HUES64 (cell line): ENCODE data around the gene ENO4.

Experiments
- H3K27ac ChIP-seq: 2 replicates; pipeline ENCODE4 v1.7.0; 2013; ENCODE audit warnings: low read depth, low read length, inconsistent platforms
- H3K27me3 ChIP-seq: 2 replicates; pipeline ENCODE4 v1.6.1; 2013; ENCODE audit warnings: mild to moderate bottlenecking, low read length; ENCODE audit not compliant: insufficient read depth
- H3K36me3 ChIP-seq: 2 replicates; pipeline ENCODE4 v1.6.1; 2013; ENCODE audit warnings: mild to moderate bottlenecking, low read length; ENCODE audit not compliant: insufficient read depth
- H3K4me1 ChIP-seq: 2 replicates; pipeline ENCODE4 v1.6.1; 2013; ENCODE audit warnings: mild to moderate bottlenecking, low read length, moderate library complexity; ENCODE audit not compliant: insufficient read depth
- H3K4me3 ChIP-seq: 2 replicates; pipeline ENCODE4 v1.5.1; 2013; ENCODE audit warnings: mild to moderate bottlenecking, low read length, moderate library complexity
- H3K9ac ChIP-seq: 2 replicates; pipeline ENCODE4 v1.6.1; 2013; ENCODE audit warnings: mild to moderate bottlenecking, low read depth, low read length
- H3K9me3 ChIP-seq: 2 replicates; pipeline ENCODE4 v1.6.1; 2013; ENCODE audit warnings: low read depth, low read length; ENCODE audit not compliant: insufficient read depth
- WGBS: fragments of 150-250, 120-280 bp; methylation state at CpG from one replicate; pipeline ENCODE4 v1.1.7; 2013; ENCODE audit warnings: missing lambda C conversion rate; 5-methylcytosine and 5-hydroxymethylcytosine counted together

Gene ENO4

DNA sequence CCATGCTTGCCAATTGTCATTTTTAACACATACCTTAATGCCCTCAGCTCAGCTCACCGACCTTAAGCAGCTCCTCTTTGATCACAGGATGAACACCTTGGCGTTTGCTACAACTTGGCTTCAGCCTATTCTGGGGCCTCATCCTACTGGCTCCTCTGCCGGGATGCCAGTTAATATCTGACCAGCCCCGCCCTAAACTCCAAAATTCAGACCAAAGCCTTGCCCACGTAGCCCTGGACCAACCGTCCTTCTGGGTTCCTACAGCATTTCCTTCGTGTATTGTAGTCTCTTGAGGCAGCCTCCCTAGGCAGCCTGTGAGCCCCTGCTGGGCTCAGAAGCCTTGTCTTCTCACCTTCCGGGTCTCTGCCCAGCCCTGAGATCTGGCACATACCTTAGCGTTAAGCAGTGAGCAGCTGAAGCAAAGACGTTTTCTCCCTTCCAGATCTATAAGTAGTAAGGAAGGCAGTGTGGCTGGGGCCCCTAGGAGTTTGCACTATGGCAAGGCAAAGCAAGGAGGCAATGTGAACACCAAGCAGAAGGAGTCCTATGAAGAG, 836 bp downstream of the ENO4 start:
- no peak overlapping the region for H3K27ac ChIP-seq
- no peaks in the 10 kb centered on the region; the same call in 1 of the 2 replicates for H3K27me3 ChIP-seq
- peak overlapping the region; percentile 84 for H3K4me3 ChIP-seq
- H3K9ac ChIP-seq: peak overlapping the region; percentile 56; the same call in 1 of the 2 replicates
- H3K9me3 ChIP-seq: no peaks in the 10 kb centered on the region
- H3K36me3 ChIP-seq: no peaks in the 10 kb centered on the region
- 29% methylated on average over 10 of the region's 10 CpGs for WGBS
- peaks cover 22% of the 10 kb centered on the region for H3K4me1 ChIP-seq

- Histone ChIP-seq H3K9ac (no peak overlapping the region), H3K36me3 (no peaks in the 10 kb centered on the region), H3K4me1 (peaks cover 15% of the 10 kb centered on the region), H3K4me3 (no peak overlapping the region), H3K9me3 (no peaks in the 10 kb centered on the region), H3K27me3 (no peaks in the 10 kb centered on the region; the same call in 1 of the 2 replicates), H3K27ac (no peak overlapping the region)
- 97% methylated on average over 1 of the region's 1 CpG for WGBS
Measured at GRCh38 chr10:116852246-116852645, 2.9 kb downstream of the ENO4 start.

- H3K4me1 ChIP-seq: peaks cover 11% of the 10 kb centered on the region
- peaks cover 4% of the 10 kb centered on the region; the same call in 1 of the 2 replicates for H3K9me3 ChIP-seq
- WGBS: 95% methylated on average over 2 of the region's 4 CpGs
- no peak overlapping the region for H3K4me3 ChIP-seq
- H3K9ac ChIP-seq: no peak overlapping the region
- H3K27ac ChIP-seq: no peak overlapping the region
- H3K27me3 ChIP-seq: no peaks in the 10 kb centered on the region; the same call in 1 of the 2 replicates
- no peaks in the 10 kb centered on the region for H3K36me3 ChIP-seq
Measured at GRCh38 chr10:116853287-116853686, 4.0 kb downstream of the ENO4 start.

- H3K9me3 ChIP-seq: peaks cover 4% of the 10 kb centered on the region; the same call in 1 of the 2 replicates
- H3K4me3 ChIP-seq: no peak overlapping the region
- no peak overlapping the region for H3K27ac ChIP-seq
- no peak overlapping the region for H3K9ac ChIP-seq
- H3K4me1 ChIP-seq: peaks cover 7% of the 10 kb centered on the region; the same call in 1 of the 2 replicates
- H3K27me3 ChIP-seq: no peaks in the 10 kb centered on the region; the same call in 1 of the 2 replicates
- H3K36me3 ChIP-seq: no peaks in the 10 kb centered on the region
- WGBS: 90% methylated on average over 4 of the region's 4 CpGs
Measured at GRCh38 chr10:116853701-116854100, 4.4 kb downstream of the ENO4 start.

DNA sequence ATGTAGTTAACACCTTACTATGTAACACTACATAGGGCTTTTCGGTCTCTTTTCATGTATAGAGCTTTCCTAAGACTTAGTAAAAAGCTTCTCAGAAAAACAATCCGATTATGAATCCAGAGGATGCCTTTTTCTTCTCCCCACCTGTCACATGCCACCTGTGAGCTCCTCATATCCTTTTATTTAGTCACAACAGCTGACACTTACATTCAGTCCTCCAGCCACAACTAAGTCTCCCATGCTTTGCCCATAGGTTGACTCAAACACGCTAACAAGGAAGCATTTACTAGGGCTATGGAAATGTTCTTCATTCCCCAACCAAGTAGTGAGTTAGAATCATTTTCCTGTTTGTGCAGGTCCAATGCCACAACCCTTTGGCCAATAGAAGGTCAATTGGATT, 7.9 kb downstream of the ENO4 start:
- peaks cover 4% of the 10 kb centered on the region; the same call in 1 of the 2 replicates for H3K9me3 ChIP-seq
- WGBS: 94% methylated on average over 3 of the region's 3 CpGs

DNA sequence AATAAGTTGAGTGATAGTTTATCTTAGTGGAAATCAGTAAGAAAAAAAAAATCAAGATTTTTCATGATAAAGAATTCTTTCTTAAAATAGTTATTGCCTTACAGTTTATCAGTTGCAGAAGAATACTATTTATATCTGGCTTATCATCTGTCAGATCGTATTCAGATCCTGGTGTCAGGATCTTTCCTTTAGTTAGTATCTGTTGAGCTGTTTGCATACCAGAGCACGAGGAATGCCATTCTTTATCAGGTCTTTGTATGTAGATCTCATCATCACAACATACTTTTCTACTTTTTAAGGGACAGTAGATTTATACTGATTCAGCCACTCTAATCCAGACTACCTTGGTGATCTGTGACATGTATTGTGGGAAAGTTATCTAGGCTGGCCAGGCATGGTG, 12.5 kb downstream of the ENO4 start:
- Histone ChIP-seq H3K4me1 (no peaks in the 10 kb centered on the region), H3K36me3 (no peaks in the 10 kb centered on the region), H3K9me3 (peaks cover 4% of the 10 kb centered on the region; the same call in 1 of the 2 replicates), H3K9ac (no peak overlapping the region), H3K4me3 (no peak overlapping the region), H3K27me3 (no peaks in the 10 kb centered on the region), H3K27ac (no peak overlapping the region)
- 100% methylated on average over 2 of the region's 2 CpGs for WGBS

More for the DNA sequence above, 7.9 kb downstream of the ENO4 start:
- Histone ChIP-seq H3K4me3 (no peak overlapping the region), H3K27ac (no peak overlapping the region), H3K4me1 (no peaks in the 10 kb centered on the region), H3K9ac (no peak overlapping the region), H3K36me3 (no peaks in the 10 kb centered on the region), H3K27me3 (no peaks in the 10 kb centered on the region)

GRCh38 chr10:116864436-116864835, 15.1 kb downstream of the ENO4 start:
- 96% methylated on average over 3 of the region's 4 CpGs for WGBS
- H3K9ac ChIP-seq: no peak overlapping the region
- H3K9me3 ChIP-seq: no peaks in the 10 kb centered on the region
- H3K4me1 ChIP-seq: peaks cover 3% of the 10 kb centered on the region
- no peak overlapping the region for H3K4me3 ChIP-seq
- no peaks in the 10 kb centered on the region for H3K36me3 ChIP-seq
- no peak overlapping the region for H3K27ac ChIP-seq
- H3K27me3 ChIP-seq: no peaks in the 10 kb centered on the region

GRCh38 chr10:116866066-116866465, 16.8 kb downstream of the ENO4 start:
- Histone ChIP-seq H3K36me3 (no peaks in the 10 kb centered on the region), H3K9ac (no peak overlapping the region), H3K27ac (no peak overlapping the region), H3K9me3 (no peaks in the 10 kb centered on the region), H3K4me1 (peaks cover 5% of the 10 kb centered on the region), H3K4me3 (no peak overlapping the region), H3K27me3 (no peaks in the 10 kb centered on the region)
- 88% methylated on average over 2 of the region's 2 CpGs for WGBS

GRCh38 chr10:116866987-116867595, 17.8 kb downstream of the ENO4 start:
- H3K27ac ChIP-seq: no peak overlapping the region
- H3K36me3 ChIP-seq: no peaks in the 10 kb centered on the region
- WGBS: 94% methylated on average over 6 of the region's 6 CpGs
- H3K27me3 ChIP-seq: no peaks in the 10 kb centered on the region
- peaks cover 5% of the 10 kb centered on the region for H3K4me1 ChIP-seq
- H3K4me3 ChIP-seq: no peak overlapping the region
- H3K9me3 ChIP-seq: no peaks in the 10 kb centered on the region
- H3K9ac ChIP-seq: no peak overlapping the region

DNA sequence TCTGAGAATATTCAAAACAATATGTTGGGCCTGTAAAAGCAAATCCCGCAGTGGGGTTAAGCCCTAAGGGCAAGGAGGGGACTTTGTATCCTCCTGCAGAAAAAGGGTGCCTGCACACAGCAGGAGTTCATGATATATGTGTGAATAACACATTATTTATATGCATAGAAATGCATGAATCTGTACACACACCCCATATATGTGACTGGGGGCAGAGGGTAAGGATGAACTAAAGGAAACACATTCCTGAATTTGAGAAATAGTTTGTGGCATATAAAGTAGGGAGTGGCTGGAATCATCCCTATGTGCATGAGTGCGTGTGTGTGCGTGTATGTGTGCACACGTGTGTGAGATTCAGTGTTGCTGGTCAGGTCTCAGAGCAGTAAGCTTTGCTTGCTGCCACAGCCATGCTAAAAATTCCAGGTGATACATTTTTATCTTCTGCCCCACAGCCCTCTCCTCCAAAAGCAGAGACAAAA, 18.9 kb downstream of the ENO4 start:
- Histone ChIP-seq H3K27me3 (no peaks in the 10 kb centered on the region), H3K9ac (no peak overlapping the region), H3K9me3 (no peaks in the 10 kb centered on the region), H3K4me1 (peaks cover 12% of the 10 kb centered on the region), H3K27ac (no peak overlapping the region), H3K36me3 (no peaks in the 10 kb centered on the region), H3K4me3 (no peak overlapping the region)
- WGBS: 80% methylated on average over 4 of the region's 4 CpGs

GRCh38 chr10:116868722-116869121, 19.4 kb downstream of the ENO4 start:
- WGBS: 92% methylated on average over 3 of the region's 4 CpGs
- Histone ChIP-seq H3K9ac (no peak overlapping the region), H3K36me3 (no peaks in the 10 kb centered on the region), H3K4me3 (no peak overlapping the region), H3K9me3 (no peaks in the 10 kb centered on the region), H3K4me1 (peaks cover 17% of the 10 kb centered on the region), H3K27ac (no peak overlapping the region), H3K27me3 (no peaks in the 10 kb centered on the region)
